ENCODE results near the gene NANOG.

- TF ChIP-seq ZNF8 (CRISPR knock-in tag; IDR thresholded peaks at IDR 0.05): no peak
- TF ChIP-seq PPARA (CRISPR knock-in tag; IDR thresholded peaks at IDR 0.05; ENCODE audit: borderline replicate concordance): no peak
- TF ChIP-seq ZFP30 (CRISPR knock-in tag; IDR thresholded peaks at IDR 0.05): no peak
- TF ChIP-seq, protein P1, sequence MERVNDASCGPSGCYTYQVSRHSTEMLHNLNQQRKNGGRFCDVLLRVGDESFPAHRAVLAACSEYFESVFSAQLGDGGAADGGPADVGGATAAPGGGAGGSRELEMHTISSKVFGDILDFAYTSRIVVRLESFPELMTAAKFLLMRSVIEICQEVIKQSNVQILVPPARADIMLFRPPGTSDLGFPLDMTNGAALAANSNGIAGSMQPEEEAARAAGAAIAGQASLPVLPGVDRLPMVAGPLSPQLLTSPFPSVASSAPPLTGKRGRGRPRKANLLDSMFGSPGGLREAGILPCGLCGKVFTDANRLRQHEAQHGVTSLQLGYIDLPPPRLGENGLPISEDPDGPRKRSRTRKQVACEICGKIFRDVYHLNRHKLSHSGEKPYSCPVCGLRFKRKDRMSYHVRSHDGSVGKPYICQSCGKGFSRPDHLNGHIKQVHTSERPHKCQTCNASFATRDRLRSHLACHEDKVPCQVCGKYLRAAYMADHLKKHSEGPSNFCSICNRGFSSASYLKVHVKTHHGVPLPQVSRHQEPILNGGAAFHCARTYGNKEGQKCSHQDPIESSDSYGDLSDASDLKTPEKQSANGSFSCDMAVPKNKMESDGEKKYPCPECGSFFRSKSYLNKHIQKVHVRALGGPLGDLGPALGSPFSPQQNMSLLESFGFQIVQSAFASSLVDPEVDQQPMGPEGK (CRISPR knock-in tag; IDR thresholded peaks at IDR 0.05; ENCODE audit: borderline replicate concordance): no peak
- no peak for TF ChIP-seq ZC3H10 (CRISPR knock-in tag; IDR thresholded peaks at IDR 0.05)
- no peak for TF ChIP-seq CSDC2 (CRISPR knock-in tag; IDR thresholded peaks at IDR 0.05)
- TF ChIP-seq RARB (CRISPR knock-in tag; IDR thresholded peaks at IDR 0.05): no peak
- no peak for TF ChIP-seq ISL1 (CRISPR knock-in tag; IDR thresholded peaks at IDR 0.05)
- no peak for TF ChIP-seq ZFP3 (CRISPR knock-in tag; IDR thresholded peaks at IDR 0.05)
- no peak for TF ChIP-seq TOX (CRISPR knock-in tag; IDR thresholded peaks at IDR 0.05; ENCODE audit: borderline replicate concordance)
- TF ChIP-seq ZNF565 (CRISPR knock-in tag; conservative IDR thresholded peaks at IDR 0.05; ENCODE audit: low read depth): no peak
- TF ChIP-seq ESRRG (CRISPR knock-in tag; IDR thresholded peaks at IDR 0.05): no peak
These were observed 32.2 kb upstream of the NANOG start for GRCh38 chr12:7756993-7757392.

Measured in SK-N-SH treated with all-trans-retinoic acid at 6 μM for 48 hours (cell line).